T-helper 1 cell treated with Interleukin-12 subunit alpha and Interleukin-12 subunit beta and Interleukin-4 antibody, amounts not matched to agents 30 ng/mL and 1 ng/mL, for 36 hours (primary cell): Measurements from ENCODE around the gene TAPBPL. TPM values are rescaled to one million over a fixed set of nuclear protein-coding genes. Genes with fewer than 3 reads are reported as not detected.
"Not testable (repeated sequence)": the region's sequence is repeated elsewhere in the genome, so short reads cannot be mapped to it uniquely, and the experiment has no call there.

Source experiments
- intact Hi-C: fragments of 100-400 bp; cut with micrococcal nuclease; formaldehyde crosslinking; loops from one replicate; pipeline ENCODE4 v1.15.1; 2024
- total RNA-seq: library from RNA; stranded (reverse); gene quantifications from 2 replicates; pipeline ENCODE4 v1.2.3, GENCODE V29; 2022

TAPBPL gene
- total RNA-seq, 1 donor from 2014 or later = 72.0 TPM

DNA sequence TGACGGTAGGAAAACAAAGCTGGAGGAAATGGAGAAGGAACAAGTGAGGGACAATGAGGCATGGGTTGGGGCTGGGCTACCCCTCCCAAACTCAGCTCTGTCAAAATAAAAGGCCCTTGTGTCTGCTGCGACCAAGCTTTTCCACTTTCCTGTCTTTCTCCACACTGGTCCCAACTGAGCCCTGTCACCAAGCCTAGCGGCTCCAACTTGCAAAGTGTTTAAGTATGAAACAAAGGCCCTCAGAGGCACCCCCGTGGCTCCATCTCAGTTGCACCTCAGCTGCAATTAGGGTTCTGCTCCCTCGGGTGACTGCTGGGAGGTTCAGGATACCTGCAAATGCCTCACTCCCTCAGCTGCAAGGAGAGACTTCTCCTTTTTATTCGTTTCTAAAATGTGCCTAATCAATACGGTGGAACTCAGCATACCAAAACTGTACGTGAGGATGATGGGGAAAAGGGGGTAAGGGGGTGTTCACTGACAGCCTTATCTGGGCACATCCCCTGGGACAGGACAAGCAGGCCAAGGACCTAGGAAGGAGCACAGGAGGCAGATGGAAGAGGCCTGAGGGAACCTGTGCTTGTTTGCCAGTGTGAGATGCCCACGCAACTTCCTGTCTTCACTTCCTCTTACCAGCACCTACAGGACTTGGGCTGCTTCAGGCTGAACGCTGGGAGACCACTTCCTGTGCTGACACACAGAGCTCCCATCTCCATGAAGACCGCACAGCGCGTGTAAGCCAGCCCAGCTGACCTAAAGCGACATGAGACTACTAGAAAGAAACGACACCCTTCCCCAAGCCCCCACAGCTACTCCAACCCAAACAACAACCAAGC lies 9.8 kb downstream of the TAPBPL start:
- intact Hi-C loops = loop anchor here (1.0 to 5.0 kb wide), 7 partner anchors 9 to 391 kb away; partner anchors contain the start of genes CD27, CDCA3, CHD4 and TAPBPL

DNA sequence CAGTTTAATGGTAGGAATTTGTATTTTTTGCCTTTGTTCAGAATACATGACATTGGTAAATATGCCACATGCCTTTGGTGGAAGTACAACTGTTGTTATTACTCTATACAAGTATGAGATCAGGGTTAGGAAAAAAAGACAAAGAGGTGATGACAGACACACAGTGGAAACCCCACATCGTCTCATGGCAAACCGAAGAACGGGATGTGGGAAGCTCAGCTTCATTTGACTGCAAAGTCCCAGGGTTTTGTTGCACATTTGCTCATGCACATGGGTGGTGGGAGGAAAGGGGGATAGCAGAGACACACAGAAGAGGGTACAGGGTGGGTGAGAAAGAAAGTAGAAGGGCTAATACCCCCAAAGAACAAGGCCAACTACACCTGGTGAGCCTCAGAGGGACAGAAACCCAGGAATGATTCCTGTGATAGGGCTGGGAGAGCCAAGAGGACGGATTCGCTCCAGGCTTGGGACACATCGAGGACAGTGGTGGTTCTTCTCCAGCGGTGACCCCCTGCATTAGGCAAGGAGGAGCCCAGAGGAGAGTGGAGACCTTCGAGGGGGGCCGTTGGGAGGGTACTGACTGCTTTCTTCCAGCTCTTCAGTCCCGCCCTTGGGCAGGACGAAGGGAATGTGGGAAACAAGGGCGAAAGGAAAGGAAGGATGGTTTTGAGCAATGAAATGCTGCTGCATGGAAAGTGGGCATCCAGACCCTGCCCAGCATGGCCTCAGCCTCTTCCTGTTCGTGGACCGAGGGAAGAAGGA lies 10.6 kb downstream of the TAPBPL start:
- intact Hi-C loops = loop anchor here (1.0 to 5.0 kb wide), 6 partner anchors 8 to 390 kb away; partner anchors contain the start of genes CD27, CDCA3, CHD4 and USP5

- intact Hi-C loops = loop anchor here (2.0 to 5.0 kb wide), 3 partner anchors 36 to 389 kb away; partner anchors contain the start of genes CDCA3, CHD4 and USP5
Observed at GRCh38 chr12:6463216-6463615, 11.4 kb downstream of the TAPBPL start.

DNA sequence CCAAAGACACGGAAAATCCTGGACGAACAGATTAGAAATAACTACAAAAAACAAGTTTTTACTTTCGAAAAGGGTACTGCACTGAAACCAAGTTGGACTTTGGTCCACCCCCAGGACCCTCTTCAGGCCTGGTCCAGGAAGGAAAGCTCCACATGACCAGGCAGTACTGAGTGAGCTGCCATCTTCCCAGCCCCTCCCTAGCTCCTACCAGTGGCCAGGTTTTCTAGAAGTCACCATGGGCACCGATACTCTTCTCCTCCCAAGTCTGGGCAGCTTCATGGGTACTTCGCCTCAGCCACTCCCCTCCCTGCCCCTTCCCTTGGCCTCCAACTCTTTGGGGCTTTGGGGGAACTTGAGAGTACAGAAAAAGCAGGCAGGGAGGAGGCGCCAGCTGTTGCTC lies 12.0 kb downstream of the TAPBPL start:
- intact Hi-C loops = loop anchor here (2.0 to 5.0 kb wide), 3 partner anchors 37 to 388 kb away; partner anchors contain the start of genes CDCA3, CHD4 and USP5

- intact Hi-C loops = loop anchor here (5.0 kb wide), 1 partner anchor 388 kb away; the partner anchor contains the start of genes CDCA3 and USP5
Observed at GRCh38 chr12:6464531-6464930, 12.7 kb downstream of the TAPBPL start.

- intact Hi-C loops = loop anchor here (1.0 kb wide), 1 partner anchor 42 kb away; no protein-coding TSS in a partner anchor
Observed at GRCh38 chr12:6465467-6466183, 13.8 kb downstream of the TAPBPL start.

DNA sequence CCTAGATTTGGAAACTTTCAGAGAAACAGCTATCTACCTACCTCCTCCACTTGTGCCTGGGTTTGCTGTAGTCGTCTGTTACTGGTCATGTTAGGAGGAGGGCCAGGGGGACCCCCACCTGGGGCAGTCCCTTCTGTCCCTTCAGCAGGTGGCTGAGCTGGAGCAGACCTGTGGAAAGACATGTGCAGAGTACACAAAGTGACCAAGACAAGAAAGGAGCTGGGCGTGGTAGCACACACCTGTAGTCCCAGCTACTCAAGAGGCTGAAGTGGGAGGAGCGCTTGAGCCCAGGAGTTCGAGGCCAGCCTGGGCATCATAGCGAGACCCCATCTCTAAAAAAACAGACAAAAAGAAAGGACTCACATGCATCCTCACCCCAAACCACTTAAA lies 14.3 kb downstream of the TAPBPL start:
- intact Hi-C loops = no loop called here

- intact Hi-C loops = not testable (repeated sequence)
Observed at GRCh38 chr12:6466751-6467150, 14.9 kb downstream of the TAPBPL start.

DNA sequence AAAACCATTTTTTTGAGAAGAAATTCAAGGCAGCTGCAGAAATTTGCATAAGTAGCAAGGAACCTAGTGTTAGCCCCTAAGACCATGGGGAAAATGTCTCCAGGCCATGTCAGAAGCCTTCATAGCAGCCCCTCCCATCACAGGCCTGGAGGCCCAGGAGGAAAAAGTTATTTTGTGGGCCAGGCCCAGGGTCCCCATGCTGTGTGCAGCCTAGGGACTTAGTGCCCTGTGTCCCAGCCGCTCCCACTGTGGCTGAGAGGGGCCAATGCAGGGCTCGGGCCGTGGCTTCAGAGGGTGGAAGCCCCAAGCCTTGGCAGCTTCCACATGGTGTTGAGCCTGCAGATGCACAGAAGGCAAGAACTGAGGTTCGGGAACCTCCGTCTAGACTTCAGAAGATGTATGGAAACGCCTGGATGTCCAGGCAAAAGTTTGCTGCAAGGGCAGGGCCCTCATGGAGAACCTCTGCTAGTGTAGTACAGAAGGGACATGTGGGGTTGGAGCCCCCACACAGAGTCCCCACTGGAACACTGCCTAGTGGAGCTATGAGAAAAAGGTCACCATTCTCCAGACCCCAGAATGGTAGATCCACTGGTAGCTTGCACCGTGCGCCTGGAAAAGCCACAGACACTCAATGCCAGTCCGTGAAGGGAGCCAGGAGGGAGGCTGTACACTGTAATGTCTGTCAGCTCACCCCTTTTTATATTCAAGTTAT lies 15.9 kb downstream of the TAPBPL start:
- intact Hi-C loops = not testable (repeated sequence)

GRCh38 chr12:6468283-6468575 lies 16.4 kb downstream of the TAPBPL start:
- intact Hi-C loops = no loop called here

DNA sequence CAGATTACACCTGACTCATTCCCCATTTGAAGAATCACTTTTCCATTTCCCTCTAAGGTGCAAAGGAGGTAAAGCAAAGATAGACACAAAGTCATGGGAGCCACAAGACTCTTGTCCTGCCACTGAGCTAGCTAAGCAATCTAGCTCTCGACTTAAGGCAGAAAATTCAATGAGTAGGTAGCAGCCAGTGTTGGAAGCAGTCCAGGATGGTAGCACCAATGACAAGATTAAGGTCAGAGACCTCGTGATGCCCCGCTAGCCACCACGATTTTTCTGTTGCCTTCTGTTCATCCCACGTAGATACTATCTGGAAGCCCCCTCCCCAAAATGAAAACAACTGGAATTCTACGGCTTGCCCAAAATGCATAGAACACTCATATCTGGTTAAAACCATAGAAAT lies 17.2 kb downstream of the TAPBPL start:
- intact Hi-C loops = no loop called here

GRCh38 chr12:6469609-6470374 lies 17.9 kb downstream of the TAPBPL start:
- intact Hi-C loops = loop anchor here (1.0 to 2.0 kb wide), 8 partner anchors 7 to 137 kb away; partner anchors contain the start of genes CHD4, GAPDH, IFFO1 and MRPL51

DNA sequence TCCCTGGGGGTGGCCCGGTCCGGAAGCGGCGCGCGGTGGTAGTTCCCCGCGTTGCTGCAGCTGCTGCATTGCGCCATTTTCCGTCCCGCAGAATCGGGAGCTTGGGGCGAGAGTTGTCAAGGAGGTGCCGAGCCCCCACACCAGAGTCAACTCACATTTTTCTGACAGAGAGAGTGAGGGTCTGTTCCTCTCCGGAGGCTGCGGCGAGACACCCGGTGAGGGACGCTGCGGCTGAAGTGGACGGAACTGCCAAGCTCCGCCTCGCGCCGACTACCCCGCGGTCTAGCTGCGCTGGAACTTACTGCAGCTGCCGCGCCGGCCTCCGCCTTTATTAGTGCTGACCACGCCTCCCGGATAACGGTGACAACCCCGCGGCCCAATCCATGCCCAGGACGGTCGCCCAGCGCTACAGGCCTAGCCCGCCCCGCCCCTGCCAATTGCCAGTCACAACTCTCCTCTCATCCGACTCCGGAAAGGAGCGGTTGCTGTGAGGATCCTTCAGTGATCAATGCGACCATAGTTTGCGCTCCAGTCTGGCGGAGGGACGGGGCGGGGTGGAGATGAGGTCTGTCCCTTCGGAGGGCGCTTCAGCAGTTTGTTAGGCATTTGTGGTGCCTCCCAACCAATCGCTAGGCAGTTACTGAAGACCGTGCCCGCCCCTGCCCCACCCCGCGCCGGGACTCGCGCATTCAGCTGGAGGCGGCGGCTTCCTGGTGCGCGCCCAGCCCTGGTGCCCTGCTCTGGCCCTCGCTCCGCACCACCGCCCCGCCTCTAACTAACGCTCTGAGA lies 18.7 kb downstream of the TAPBPL start, which contains the start of gene VAMP1:
VAMP1 (minus strand) TSS at position 303 of the 789 bp plus-strand sequence; CDS start at position 157, 146 bp downstream.
- intact Hi-C loops = loop anchor here (1.0 to 2.0 kb wide), 8 partner anchors 8 to 136 kb away; partner anchors contain the start of genes CHD4, GAPDH, IFFO1 and MRPL51

- intact Hi-C loops = loop anchor here (2.0 kb wide), 1 partner anchor 135 kb away; the partner anchor contains the start of gene CHD4
Observed at GRCh38 chr12:6471989-6472360, 20.1 kb downstream of the TAPBPL start.

DNA sequence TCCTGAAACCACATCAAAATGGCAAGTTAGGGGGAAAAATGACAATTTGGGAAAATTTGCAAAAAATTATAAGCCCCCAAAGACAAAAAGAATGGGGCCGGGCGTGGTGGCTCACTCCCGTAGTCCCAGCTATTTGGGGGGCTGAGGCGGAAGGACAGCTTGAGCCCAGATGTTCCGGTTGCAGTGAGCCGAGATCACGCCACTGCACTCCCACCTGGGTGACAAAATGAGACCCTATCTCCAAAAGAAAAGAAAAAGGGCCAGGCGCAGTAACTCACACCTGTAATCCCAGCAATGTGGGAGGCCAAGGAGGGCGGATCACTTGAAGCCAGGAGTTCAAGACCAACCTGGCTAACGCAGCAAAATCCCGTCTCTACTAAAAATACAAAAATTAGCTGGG lies 20.6 kb downstream of the TAPBPL start:
- intact Hi-C loops = no loop called here

DNA sequence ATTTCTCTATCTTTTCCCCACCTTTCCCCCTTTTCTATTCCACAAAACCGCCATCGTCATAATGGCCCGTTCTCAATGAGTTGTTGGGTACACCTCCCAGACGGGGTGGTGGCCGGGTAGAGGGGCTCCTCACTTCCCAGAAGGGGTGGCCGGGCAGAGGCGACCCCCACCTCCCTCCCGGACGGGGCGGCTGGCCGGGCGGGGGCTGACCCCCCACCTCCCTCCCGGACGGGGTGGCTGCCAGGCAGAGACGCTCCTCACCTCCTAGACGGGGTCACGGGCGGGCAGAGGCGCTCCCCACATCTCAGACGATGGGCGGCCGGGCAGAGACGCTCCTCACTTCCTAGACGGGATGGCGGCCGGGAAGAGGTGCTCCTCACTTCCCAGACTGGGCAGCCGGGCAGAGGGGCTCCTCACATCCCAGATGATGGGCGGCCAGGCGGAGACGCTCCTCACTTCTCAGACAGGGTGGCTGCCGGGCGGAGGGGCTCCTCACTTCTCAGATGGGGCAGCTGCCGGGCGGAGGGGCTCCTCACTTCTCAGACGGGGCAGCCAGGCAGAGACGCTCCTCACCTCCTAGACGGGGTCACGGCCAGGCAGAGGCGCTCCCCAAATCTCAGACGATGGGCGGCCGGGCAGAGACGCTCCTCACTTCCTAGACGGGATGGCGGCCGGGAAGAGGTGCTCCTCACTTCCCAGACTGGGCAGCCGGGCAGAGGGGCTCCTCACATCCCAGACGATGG lies 23.6 kb downstream of the TAPBPL start:
- intact Hi-C loops = not testable (repeated sequence)

DNA sequence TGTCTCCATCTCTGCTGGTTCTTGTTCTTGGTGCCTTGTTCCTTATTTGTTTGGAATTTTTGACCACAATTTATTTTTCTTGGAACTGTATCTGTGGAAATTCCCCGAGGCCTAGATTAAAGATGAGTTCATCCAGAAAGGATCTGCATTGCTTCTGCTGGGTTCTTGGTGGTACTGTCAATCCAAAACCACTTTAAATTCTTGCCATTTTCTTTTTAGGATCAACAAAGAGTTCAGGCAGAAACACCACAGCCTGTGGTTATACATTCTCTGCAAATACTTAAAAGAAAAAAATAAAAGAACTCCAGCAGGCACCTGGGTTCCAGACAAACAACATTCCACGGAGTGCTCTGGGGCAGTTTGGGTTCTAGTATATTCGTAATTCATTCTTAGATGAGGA lies 24.6 kb downstream of the TAPBPL start:
- intact Hi-C loops = no loop called here
